HL-60/S4 (cell line): ENCODE results near the gene CEP85L.
"Not testable (repeated sequence)": the region's sequence is repeated elsewhere in the genome, so short reads cannot be mapped to it uniquely, and the experiment has no call there.

ENCODE experiments used
- in situ Hi-C: fragments of 300-500 bp; cut with MboI; formaldehyde crosslinking; loops from 2 replicates; pipeline ENCODE4 v1.14.3; 2022; ENCODE audit warnings: low sequenced_read_pairs

CEP85L gene

GRCh38 chr6:118436482-118436881, 214.9 kb downstream of the CEP85L start:
- in situ Hi-C loops = no loop called here

- in situ Hi-C loops = not testable (repeated sequence)
Measured at GRCh38 chr6:118434147-118434546, 217.2 kb downstream of the CEP85L start.

- in situ Hi-C loops = not testable (repeated sequence)
Measured at GRCh38 chr6:118421312-118421711, 230.1 kb downstream of the CEP85L start.

GRCh38 chr6:118419448-118420394, 231.7 kb downstream of the CEP85L start:
- in situ Hi-C loops = no loop called here
